Subcutaneous abdominal adipose tissue (tissue), 5 donors: Measurements from ENCODE around the gene NBAS.

Experiments used
- H3K27ac ChIP-seq: one replicate; pipeline ENCODE4 v1.7.0; 2013; ENCODE audit warnings: low read depth, mild to moderate bottlenecking, inconsistent platforms, low read length, moderate library complexity
- H3K27me3 ChIP-seq, 5 donors: one replicate each; pipeline ENCODE4 v1.7.0; 2013; ENCODE audit warnings: low read length in 5 of 5, inconsistent platforms in 1 of 5; ENCODE audit not compliant: control insufficient read depth in 5 of 5, insufficient read depth in 4 of 5
- H3K36me3 ChIP-seq, 5 donors: one replicate each; pipeline ENCODE4 v1.7.0; 2013; ENCODE audit warnings: low read length in 5 of 5; ENCODE audit not compliant: control insufficient read depth in 5 of 5, insufficient read depth in 5 of 5
- H3K4me1 ChIP-seq, 5 donors: one replicate each; pipeline ENCODE4 v1.7.0; 2013; ENCODE audit warnings: low read length in 5 of 5, mild to moderate bottlenecking in 3 of 5, moderate library complexity in 1 of 5; ENCODE audit not compliant: control insufficient read depth in 5 of 5, insufficient read depth in 5 of 5
- H3K4me3 ChIP-seq, 5 donors: one replicate each; pipeline ENCODE4 v1.7.0; 2013; ENCODE audit warnings: low read length in 5 of 5, low read depth in 1 of 5
- H3K9ac ChIP-seq, 5 donors: one replicate each; pipeline ENCODE4 v1.7.0; 2013; ENCODE audit warnings: low read length in 5 of 5, mild to moderate bottlenecking in 4 of 5, moderate library complexity in 3 of 5
- H3K9me3 ChIP-seq, 5 donors: one replicate each; pipeline ENCODE4 v1.7.0; 2013; ENCODE audit warnings: low read length in 5 of 5; ENCODE audit not compliant: control insufficient read depth in 5 of 5
- donor health status: healthy.
- donor health status: healthy.
- donor health status: healthy.
- donor health status: healthy.
- donor health status: healthy.

The NBAS gene

GRCh38 chr2:15136639-15137038 is 424.5 kb downstream of the NBAS start:
- no peak overlapping the region for H3K4me3 ChIP-seq
- H3K9me3 ChIP-seq = peaks cover 2 to 7% (median 6%) of the 10 kb centered on the region in 5 donors
- H3K27me3 ChIP-seq = no peaks in the 10 kb centered on the region
- no peaks in the 10 kb centered on the region for H3K4me1 ChIP-seq
- H3K27ac ChIP-seq = no peak overlapping the region
- H3K9ac ChIP-seq = no peak overlapping the region
- no peaks in the 10 kb centered on the region for H3K36me3 ChIP-seq

GRCh38 chr2:15134957-15135356 is 426.2 kb downstream of the NBAS start:
- Histone ChIP-seq H3K36me3 (no peaks in the 10 kb centered on the region), H3K9me3 (peaks cover under 1 to 4% (median 3%) of the 10 kb centered on the region in 5 donors), H3K4me3 (no peak overlapping the region), H3K27me3 (no peaks in the 10 kb centered on the region), H3K27ac (no peak overlapping the region), H3K9ac (no peak overlapping the region), H3K4me1 (no peaks in the 10 kb centered on the region)

GRCh38 chr2:15133461-15133860 is 427.7 kb downstream of the NBAS start:
- H3K27me3 ChIP-seq = no peaks in the 10 kb centered on the region
- H3K4me1 ChIP-seq = peaks cover 0 to 13% (median 11%) of the 10 kb centered on the region in 5 donors
- no peak overlapping the region for H3K9ac ChIP-seq
- no peaks in the 10 kb centered on the region for H3K36me3 ChIP-seq
- H3K27ac ChIP-seq = no peak overlapping the region
- no peak overlapping the region for H3K4me3 ChIP-seq
- H3K9me3 ChIP-seq = no peaks in the 10 kb centered on the region

- H3K27me3 ChIP-seq = no peaks in the 10 kb centered on the region
- H3K9ac ChIP-seq = no peak overlapping the region
- no peak overlapping the region for H3K27ac ChIP-seq
- H3K4me3 ChIP-seq = no peak overlapping the region
- no peaks in the 10 kb centered on the region for H3K36me3 ChIP-seq
- peaks cover 0 to 18% (median 14%) of the 10 kb centered on the region in 5 donors for H3K4me1 ChIP-seq
- H3K9me3 ChIP-seq = no peaks in the 10 kb centered on the region
Measured at GRCh38 chr2:15128846-15129245, 432.3 kb downstream of the NBAS start.

GRCh38 chr2:15127876-15128275 is 433.3 kb downstream of the NBAS start:
- Histone ChIP-seq H3K27ac (no peak overlapping the region), H3K4me1 (peaks cover 0 to 19% (median 17%) of the 10 kb centered on the region in 5 donors), H3K27me3 (no peaks in the 10 kb centered on the region), H3K9me3 (no peaks in the 10 kb centered on the region), H3K36me3 (no peaks in the 10 kb centered on the region), H3K4me3 (no peak overlapping the region), H3K9ac (no peak overlapping the region)

GRCh38 chr2:15127301-15127700 is 433.8 kb downstream of the NBAS start:
- H3K36me3 ChIP-seq = no peaks in the 10 kb centered on the region
- H3K27me3 ChIP-seq = no peaks in the 10 kb centered on the region
- peaks cover 0 to 21% (median 17%) of the 10 kb centered on the region in 5 donors for H3K4me1 ChIP-seq
- H3K27ac ChIP-seq = no peak overlapping the region
- H3K9me3 ChIP-seq = no peaks in the 10 kb centered on the region
- H3K4me3 ChIP-seq = no peak overlapping the region
- H3K9ac ChIP-seq = no peak overlapping the region

- peaks cover 0 to 21% (median 17%) of the 10 kb centered on the region in 5 donors for H3K4me1 ChIP-seq
- no peaks in the 10 kb centered on the region for H3K9me3 ChIP-seq
- no peaks in the 10 kb centered on the region for H3K27me3 ChIP-seq
- H3K4me3 ChIP-seq = no peak overlapping the region
- no peaks in the 10 kb centered on the region for H3K36me3 ChIP-seq
- no peak overlapping the region for H3K9ac ChIP-seq
- no peak overlapping the region for H3K27ac ChIP-seq
Measured at GRCh38 chr2:15126373-15126772, 434.8 kb downstream of the NBAS start.

GRCh38 chr2:15122915-15123314 is 438.2 kb downstream of the NBAS start:
- peaks cover 0 to 17% (median 7%) of the 10 kb centered on the region in 5 donors for H3K4me1 ChIP-seq
- no peak overlapping the region for H3K9ac ChIP-seq
- H3K27me3 ChIP-seq = no peaks in the 10 kb centered on the region
- no peaks in the 10 kb centered on the region for H3K36me3 ChIP-seq
- no peak overlapping the region for H3K4me3 ChIP-seq
- no peak overlapping the region for H3K27ac ChIP-seq
- no peaks in the 10 kb centered on the region for H3K9me3 ChIP-seq

- Histone ChIP-seq H3K9me3 (no peaks in the 10 kb centered on the region), H3K36me3 (no peaks in the 10 kb centered on the region), H3K27me3 (no peaks in the 10 kb centered on the region), H3K4me3 (no peak overlapping the region), H3K27ac (no peak overlapping the region), H3K4me1 (peaks cover 0 to 17% (median 7%) of the 10 kb centered on the region in 5 donors), H3K9ac (no peak overlapping the region)
Measured at GRCh38 chr2:15120631-15121030, 440.5 kb downstream of the NBAS start.

GRCh38 chr2:15119722-15120175 is 441.4 kb downstream of the NBAS start:
- H3K9ac ChIP-seq = no peak overlapping the region
- peaks cover 0 to 17% (median 7%) of the 10 kb centered on the region in 5 donors for H3K4me1 ChIP-seq
- H3K4me3 ChIP-seq = no peak overlapping the region
- H3K27me3 ChIP-seq = no peaks in the 10 kb centered on the region
- H3K27ac ChIP-seq = no peak overlapping the region
- H3K9me3 ChIP-seq = peaks cover 0 to 4% (median 0%) of the 10 kb centered on the region in 5 donors
- no peaks in the 10 kb centered on the region for H3K36me3 ChIP-seq
